GM19328 (cell line): ENCODE data around the gene TAOK3.
"Not testable (repeated sequence)": the region's sequence is repeated elsewhere in the genome, so short reads cannot be mapped to it uniquely, and the experiment has no call there.

Experiments
- ATAC-seq: cut with Tn5 transposase; IDR thresholded peaks from one replicate; pipeline ENCODE4 v1.9.1; 2021; ENCODE audit warnings: mild to moderate bottlenecking, moderate library complexity; ENCODE audit not compliant: unreplicated experiment

The TAOK3 gene

GRCh38 chr12:118344829-118345228, 27.9 kb downstream of the TAOK3 start:
- ATAC-seq, result no peak

- no peak for ATAC-seq
Measured at GRCh38 chr12:118342090-118342489, 30.6 kb downstream of the TAOK3 start.

- no peak for ATAC-seq
Measured at GRCh38 chr12:118337194-118337838, 35.4 kb downstream of the TAOK3 start.

- ATAC-seq, result no peak
Measured at GRCh38 chr12:118336123-118336522, 36.6 kb downstream of the TAOK3 start.

GRCh38 chr12:118334939-118335567, 37.7 kb downstream of the TAOK3 start:
- ATAC-seq, result no peak

- no peak for ATAC-seq
Measured at GRCh38 chr12:118334241-118334640, 38.5 kb downstream of the TAOK3 start.

- ATAC-seq, result no peak
Measured at GRCh38 chr12:118332511-118332910, 40.2 kb downstream of the TAOK3 start.

- no peak for ATAC-seq
Measured at GRCh38 chr12:118330421-118331018, 42.2 kb downstream of the TAOK3 start.

GRCh38 chr12:118328486-118329330, 44.0 kb downstream of the TAOK3 start:
- ATAC-seq, result no peak

GRCh38 chr12:118327391-118327790, 45.3 kb downstream of the TAOK3 start:
- ATAC-seq, result no peak

- no peak for ATAC-seq
Measured at GRCh38 chr12:118326991-118327390, 45.7 kb downstream of the TAOK3 start.

GRCh38 chr12:118325081-118325480, 47.6 kb downstream of the TAOK3 start:
- no peak for ATAC-seq

- ATAC-seq, result no peak
Measured at GRCh38 chr12:118319627-118320026, 53.1 kb downstream of the TAOK3 start.

- ATAC-seq, result no peak
Measured at GRCh38 chr12:118318744-118319143, 54.0 kb downstream of the TAOK3 start.

- no peak for ATAC-seq
Measured at GRCh38 chr12:118317729-118318128, 55.0 kb downstream of the TAOK3 start.

- ATAC-seq, result no peak
Measured at GRCh38 chr12:118315821-118316220, 56.9 kb downstream of the TAOK3 start.

- no peak for ATAC-seq
Measured at GRCh38 chr12:118312578-118312977, 60.1 kb downstream of the TAOK3 start.

GRCh38 chr12:118311666-118312065, 61.0 kb downstream of the TAOK3 start:
- no peak for ATAC-seq

- no peak for ATAC-seq
Measured at GRCh38 chr12:118310320-118310719, 62.4 kb downstream of the TAOK3 start.

- ATAC-seq, result not testable (repeated sequence)
Measured at GRCh38 chr12:118308006-118308405, 64.7 kb downstream of the TAOK3 start.
